GM18526 (cell line): ENCODE results near the gene PRR19.

Experiments used
- POLR2A ChIP-seq: IDR thresholded peaks from 3 replicates; pipeline ENCODE4 v1.6.1; 2011; ENCODE audit not compliant: insufficient read length; ENCODE audit errors: extremely low read depth

The PRR19 gene

DNA sequence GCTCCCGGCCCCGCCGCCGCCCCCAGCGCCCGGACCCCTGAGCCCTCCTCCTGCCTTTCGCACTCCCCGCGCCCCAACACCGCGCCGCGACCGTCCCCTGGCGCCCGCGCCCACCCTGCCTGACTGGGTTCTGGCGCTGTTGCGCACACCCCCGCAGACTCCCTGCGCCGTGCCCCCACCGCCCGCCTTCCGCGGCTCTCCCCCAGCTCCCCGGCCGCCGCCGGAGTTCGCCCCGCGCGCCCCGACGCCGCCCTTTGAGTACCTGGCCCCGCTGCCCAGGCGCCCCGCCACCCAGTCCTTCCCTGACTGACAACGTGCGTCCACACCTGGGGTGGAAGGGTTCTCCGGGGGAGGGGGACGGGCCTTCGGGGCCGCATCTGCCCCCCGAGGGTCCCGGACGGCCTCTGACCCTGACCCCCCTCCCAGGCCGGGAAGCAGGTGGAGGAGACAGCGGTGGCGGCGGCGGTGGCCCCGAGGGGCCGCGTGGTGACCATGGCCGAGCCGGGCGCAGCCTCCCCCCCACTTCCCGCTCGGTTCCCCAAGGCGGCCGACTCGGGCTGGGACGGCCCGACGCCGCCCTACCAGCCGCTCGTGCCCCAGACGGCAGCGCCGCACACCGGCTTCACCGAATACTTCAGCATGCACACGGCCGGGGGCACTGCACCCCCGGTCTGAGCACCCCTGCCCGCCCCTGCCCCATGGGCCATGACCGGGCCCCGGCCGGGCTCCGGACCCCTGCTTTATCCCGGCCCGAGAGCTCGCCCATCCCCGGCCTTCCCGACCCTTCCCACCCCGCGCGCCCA, 22.1 kb downstream of the PRR19 start:
- TF ChIP-seq POLR2A, result no peak

DNA sequence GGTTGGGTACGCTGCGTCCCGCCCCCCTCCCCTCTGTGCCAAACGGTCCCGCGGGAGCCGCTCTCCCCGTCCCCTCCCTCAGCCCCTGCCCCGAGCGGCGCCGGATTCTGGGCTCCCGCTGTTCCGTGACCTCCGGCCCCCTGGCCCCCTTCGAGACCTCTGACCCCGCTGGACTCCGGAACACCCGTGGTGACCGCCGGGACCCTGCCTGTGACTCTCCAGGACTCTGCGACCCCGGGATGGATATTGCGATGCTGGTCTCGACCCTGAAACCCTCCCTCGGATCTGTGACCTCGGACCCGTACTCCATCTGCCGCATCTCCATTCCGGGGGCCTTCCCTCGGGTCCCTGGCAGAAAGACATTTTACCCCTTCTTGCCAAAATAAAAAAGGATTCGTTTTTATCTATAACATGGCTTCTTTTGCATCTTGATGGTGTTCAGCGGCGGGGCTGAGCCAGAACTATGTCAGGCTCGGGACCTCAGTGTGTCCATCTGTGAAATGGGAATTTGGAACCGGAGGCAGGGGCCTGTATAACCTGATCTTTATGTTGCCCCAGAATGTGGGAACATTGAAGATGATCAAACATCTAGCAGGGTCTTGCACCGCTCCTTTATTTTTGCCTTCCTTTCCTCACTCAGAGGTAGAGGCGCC, 22.8 kb downstream of the PRR19 start:
- TF ChIP-seq POLR2A, result no peak

DNA sequence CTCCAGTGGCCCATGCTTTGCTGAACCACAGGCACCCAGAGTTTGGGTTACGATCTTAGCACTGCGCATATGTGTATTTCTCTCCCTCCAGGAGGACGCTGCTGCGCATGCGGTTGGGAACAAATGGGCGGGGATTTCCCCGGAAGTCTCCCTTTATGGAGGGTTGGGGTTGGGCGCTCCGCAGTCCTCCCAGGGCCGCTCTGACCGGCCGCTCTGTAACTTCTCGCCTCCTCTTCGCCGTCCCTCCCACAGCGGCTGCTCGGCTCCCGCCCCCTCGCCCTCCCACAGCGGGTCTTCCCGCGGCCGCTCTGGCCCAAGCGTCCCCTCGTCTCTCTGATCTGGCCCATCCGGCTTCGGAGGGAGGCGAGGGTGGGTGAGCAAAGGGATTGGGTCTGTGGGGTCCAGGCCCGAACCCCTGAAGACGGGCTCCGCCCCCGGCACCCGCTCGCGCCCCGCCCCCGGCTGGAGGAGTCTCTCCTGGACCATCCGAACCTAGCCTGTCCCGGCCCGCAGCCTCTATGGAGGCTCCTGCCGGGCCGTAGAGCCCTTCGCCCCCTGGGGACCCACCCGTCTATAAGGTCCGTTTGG, 23.5 kb downstream of the PRR19 start, which contains the start of gene MEGF8:
Gene MEGF8, plus strand, starts transcription at position 328 of the 588 bp plus-strand sequence. CDS start 609 bp downstream, outside the sequence.
- peak; percentile 59 for TF ChIP-seq POLR2A

DNA sequence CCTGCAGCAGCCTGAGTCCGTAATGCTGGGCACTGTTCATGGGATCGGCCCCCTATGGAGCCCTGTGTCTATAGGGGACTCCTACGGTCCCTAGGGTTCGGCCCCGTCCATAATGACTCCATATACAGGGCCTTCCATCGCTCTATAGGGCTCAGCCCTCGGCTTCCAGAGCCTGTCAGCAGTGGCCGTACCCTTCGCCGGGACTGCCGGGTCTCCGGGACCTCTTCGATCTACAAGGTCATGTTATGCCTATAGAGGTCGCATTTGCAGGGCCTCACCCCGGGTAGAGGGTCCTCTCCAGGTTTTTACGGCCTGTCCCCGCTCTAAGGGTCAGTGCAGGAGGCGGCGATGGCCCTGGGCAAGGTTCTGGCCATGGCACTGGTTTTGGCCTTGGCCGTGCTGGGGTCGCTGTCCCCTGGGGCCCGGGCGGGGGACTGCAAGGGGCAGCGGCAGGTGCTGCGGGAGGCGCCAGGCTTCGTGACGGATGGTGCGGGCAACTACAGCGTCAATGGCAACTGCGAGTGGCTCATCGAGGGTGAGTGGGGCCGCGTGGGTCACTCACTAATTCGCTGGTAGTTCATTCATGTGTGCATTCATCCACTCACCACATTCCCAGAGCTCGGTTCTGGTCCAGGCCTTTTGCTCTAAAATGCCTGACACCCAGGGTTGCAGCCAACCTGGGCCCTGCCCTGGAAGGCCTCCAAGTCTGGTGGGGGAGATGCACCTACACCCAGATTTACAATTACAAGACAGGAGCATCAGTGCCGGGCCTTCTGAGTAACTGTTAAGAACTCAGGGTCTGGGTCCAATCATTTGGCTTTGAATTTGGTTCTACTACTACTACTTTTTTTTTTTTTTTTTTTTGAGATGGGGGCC, 24.2 kb downstream of the PRR19 start:
- no peak for TF ChIP-seq POLR2A

DNA sequence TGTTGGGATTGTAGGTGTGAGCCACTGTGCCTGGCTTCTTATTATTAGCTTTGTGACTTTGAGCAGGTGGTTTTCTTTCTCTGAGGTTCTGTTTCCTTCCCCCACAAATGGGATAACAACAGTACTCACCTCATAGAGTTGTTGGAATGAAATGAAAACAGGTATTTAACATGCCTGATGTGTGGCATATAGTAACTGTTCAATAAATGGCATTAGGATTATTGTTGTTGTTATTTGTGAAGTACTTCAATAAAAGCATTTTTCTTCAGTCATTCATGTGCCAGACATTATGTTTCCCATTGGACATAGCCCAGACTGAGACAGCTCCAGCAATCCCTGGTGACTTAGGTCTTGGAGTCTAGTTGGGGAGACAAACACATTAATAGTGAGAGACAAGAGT, 25.0 kb downstream of the PRR19 start:
- TF ChIP-seq POLR2A, result no peak

DNA sequence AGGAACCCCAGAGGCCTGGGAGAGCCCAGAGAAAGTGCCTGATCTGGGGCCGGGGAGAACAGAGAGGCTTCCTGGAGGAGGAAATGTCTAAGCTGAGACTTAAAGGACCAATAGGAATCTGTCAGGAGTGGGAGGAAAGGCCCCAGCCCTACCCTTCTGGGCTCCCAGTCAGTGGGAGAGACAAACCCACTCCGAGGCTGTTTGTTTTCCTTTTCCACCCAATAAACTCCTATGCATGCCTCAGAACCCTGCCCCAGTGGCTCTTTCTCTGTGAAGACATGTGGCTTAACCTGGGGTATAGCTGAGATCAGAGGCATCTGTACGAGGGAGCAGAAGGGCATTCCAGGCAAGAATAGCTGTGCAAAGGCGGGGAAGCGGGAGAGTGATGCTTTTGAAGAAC, 25.4 kb downstream of the PRR19 start:
- no peak for TF ChIP-seq POLR2A

DNA sequence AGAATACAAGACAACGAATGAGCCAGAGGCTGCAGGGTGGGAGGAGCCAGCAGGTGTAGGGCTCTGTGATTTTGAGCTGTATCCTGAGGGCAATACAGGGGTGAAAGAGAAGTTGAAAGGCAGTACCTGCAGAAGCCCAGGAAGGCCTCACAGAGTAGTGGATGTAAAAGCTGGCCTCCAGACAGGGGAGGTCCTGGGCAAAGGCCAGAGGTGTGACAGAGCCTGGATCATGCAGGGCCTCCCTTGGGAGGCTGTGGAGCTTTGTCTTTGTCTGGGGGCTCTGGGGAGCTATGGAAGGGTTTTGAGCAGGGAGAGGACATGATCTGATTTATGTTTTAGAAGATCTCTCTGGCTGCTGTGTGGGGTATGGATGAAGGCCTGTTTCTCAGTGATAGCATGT, 26.2 kb downstream of the PRR19 start:
- TF ChIP-seq POLR2A, result no peak

DNA sequence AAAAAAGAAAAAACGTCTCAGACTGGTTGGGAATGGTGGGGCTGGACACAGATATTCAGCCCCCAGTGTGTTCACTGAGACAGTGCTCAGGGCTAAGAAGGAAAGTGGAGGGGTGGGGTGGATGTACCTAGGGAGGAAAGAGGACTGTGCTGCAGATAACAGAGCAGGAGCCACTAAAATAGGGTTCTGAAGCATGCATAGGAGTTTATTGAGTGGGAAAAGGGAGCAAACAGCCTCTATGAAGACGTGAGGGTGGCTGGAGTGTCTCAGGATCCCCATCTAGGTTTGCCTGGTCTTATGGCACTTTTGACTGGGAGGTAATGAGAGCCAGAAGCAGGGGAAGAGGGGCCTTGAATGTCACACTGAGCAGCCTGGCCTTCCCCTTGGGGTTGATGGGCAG, 26.9 kb downstream of the PRR19 start:
- no peak for TF ChIP-seq POLR2A

DNA sequence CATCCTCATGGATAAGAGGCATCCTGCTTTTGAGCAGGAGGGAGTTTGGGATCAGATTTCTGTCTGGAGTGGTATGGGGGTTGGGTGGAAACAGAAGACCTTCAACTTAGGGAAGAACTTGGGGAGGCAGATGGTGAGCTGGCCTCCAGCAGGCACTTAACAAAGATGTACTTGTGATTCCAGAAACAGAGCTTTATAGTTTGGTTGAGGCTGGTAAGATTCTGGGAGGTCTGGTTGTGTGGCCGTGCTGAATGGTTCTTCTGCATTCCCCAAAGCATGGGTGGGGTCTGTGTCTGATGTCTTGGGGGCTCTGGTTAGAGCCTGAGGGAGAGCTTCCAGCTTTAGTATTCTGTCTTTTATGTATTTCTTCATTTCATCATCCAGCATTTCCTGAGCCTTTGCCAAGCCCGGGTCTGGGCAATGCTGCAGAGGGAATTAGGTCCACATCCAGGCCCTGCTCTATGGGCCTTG, 28.3 kb downstream of the PRR19 start:
- TF ChIP-seq POLR2A, result no peak

DNA sequence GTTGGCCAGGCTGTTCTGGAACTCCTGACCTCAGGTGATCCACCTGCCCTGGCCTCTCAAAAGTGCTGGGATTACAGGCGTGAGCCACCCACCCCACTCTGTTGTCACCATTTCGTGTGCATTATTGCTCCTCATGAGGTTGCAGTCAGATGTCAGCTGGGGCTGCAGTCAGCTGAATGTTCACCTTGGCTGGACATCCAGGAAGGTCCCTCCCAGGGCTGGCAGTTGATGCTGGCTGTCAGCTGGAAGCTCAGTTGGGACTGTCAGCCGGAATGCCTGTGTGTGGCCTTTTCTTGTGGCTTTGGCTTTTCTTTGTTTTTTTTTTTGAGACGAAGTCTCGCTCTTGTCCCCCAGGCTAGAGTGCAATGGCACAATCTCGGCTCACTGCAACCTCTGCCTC, 30.1 kb downstream of the PRR19 start:
- TF ChIP-seq POLR2A, result no peak

DNA sequence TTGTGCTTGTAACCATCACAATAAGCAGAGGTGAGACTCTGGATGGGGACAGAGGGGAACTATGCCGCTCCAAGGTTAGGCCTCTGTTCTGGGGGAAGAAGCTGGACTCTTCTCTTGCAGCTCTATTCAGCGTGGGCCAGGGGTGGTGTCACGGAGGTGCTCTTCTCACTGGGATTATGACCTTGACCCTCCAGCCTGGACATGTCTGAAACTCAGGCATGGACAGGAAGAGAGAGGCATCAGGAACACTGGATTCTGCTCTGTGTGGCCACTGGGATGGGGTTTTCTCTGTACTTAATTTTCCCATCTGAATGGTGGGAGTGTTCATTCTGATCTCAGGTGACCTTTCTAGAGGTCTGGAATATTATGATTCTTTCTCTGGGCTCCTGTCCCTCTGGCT, 31.1 kb downstream of the PRR19 start:
- no peak for TF ChIP-seq POLR2A

DNA sequence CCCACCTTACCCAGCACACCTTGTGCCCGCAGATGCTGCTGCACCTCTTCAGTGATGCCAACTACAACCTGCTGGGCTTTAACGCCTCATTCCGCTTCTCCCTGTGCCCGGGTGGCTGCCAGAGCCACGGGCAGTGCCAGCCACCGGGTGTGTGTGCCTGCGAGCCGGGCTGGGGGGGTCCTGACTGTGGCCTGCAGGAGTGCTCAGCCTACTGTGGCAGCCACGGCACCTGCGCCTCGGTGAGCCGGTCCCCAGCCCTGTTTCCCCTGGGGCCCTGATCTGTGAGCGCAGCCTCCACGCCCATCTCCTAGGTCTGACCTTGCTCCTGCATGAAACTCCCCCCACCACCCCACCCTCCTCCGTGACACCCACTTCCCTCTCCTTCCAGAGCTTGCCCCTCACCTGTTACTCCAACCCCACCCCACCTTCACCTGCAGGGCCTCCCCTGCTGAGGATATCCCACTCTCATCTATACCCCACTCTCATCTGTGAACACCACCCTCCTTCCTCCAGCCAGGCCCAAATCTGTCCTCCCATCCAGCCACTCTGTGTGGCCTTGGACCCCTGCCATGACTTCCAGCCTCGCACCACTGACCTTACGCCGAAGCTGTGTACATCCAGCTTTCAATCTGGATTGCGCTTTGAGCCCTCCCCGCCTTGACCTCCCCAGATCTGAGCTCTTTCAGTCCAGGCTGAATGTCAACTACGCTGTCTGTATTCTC, 32.2 kb downstream of the PRR19 start:
- no peak for TF ChIP-seq POLR2A

DNA sequence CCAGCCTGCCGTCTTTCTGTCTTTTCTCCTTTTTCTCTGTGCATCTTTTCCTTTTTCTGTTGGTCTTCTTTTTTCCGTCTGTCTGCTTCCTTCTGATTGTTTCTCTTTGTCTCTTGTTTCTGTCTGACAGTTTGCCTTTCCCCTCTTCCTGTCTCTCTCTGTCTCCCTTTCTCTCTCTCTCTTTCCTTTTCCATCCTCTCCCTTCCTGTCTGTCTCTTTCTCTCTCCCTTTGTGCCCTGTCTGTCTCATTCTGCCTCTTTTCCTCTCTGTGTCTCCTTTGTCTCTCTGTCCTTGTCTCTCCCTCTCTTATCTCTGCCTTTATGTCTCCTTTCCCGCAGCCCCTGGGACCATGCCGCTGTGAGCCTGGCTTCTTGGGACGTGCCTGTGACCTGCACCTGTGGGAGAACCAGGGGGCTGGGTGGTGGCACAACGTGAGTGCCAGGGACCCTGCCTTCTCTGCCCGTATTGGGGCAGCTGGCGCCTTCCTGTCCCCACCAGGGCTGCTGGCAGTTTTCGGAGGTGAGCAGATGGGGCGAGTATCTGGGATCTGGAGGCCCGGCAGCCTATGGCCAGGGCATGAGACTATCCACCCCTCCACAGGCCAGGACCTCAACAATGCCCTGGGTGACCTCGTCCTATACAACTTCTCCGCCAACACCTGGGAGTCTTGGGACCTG, 32.9 kb downstream of the PRR19 start:
- no peak for TF ChIP-seq POLR2A

DNA sequence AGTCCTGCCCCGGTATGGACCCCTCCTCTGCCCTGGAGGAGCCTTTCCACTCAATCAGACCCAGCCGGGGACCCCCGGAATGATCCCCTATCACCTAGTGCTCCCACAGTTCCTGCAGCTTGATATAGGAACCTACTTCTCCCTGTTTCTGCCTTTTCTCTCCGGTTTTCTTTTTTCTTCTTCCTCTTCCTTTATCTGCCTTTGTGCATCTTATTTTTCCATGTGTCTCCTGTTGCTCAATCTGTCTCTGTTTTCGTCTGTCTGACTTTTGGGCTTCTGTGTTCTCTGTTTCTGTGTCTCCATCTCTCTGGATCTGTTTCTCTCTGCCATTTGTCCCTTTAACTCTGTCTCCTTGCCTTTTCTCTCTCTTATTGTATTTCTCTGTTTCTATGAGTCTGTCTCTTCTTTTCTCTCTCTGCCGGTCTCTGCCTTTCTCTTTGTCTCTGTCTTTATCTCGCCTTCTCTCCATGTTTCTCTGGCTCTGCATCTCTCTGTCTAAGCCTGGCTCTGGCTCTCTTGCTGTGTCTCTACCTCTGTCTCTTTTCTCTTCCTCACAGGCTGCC, 33.5 kb downstream of the PRR19 start:
- TF ChIP-seq POLR2A, result no peak
